ENCODE results near the gene EMB. TPM values are rescaled to one million over a fixed set of nuclear protein-coding genes. Genes with fewer than 3 reads are reported as not detected.

Gene EMB
- total and polyA plus RNA-seq, 2 of the 8 experiments (the other 6 are each of a cell fraction or from before 2014, with no cell fraction given): 29.3 to 48.4 TPM

- H3K23ac ChIP-seq (ENCODE audit: insufficient read length): no peak overlapping the region
- H3K4ac ChIP-seq (replicated peaks; ENCODE audit: insufficient read length, low read depth, low read length): no peak overlapping the region
- H2BK120ac ChIP-seq (replicated peaks; ENCODE audit: low read depth, low read length): no peak overlapping the region
- no peak overlapping the region for H3K4me3 ChIP-seq (ENCODE audit: extremely low read depth in 1 of 4, insufficient read depth in 2 of 4, low read depth in 3 of 4, low read length in 4 of 4)
- H4K20me1 ChIP-seq (replicated peaks in 1 of 2; ENCODE audit: control insufficient read depth in 1 of 2, insufficient read depth in 2 of 2, low read length in 2 of 2): no peaks in the 10 kb centered on the region
- no peak overlapping the region for H2BK12ac ChIP-seq (ENCODE audit: low read depth, low read length)
- H4K5ac ChIP-seq (ENCODE audit: insufficient read length, low read depth, low read length): no peak overlapping the region
- no peak overlapping the region for H2BK15ac ChIP-seq (ENCODE audit: low read length)
- H3K4me2 ChIP-seq (ENCODE audit: insufficient read depth in 1 of 2, low read depth in 2 of 2, low read length in 2 of 2): no peak overlapping the region
- no peak for FAIRE-seq
- H2BK5ac ChIP-seq (ENCODE audit: low read depth, low read length): no peak overlapping the region
- TF ChIP-seq KDM4A (IDR thresholded peaks at IDR 0.05; ENCODE audit: low read depth, low read length, severe bottlenecking): no peak
- no peak for TF ChIP-seq EGR1 (IDR thresholded peaks at IDR 0.05; ENCODE audit: borderline replicate concordance, low read depth, low read length)
- H3K18ac ChIP-seq (ENCODE audit: extremely low read depth, low read length): no peak overlapping the region
- H4K8ac ChIP-seq (ENCODE audit: extremely low read depth, insufficient read depth, low read length): no peak overlapping the region
- DNase-seq (ENCODE audit: low read depth in 1 of 2, low spot score in 2 of 2): no peak
- H3K23me2 ChIP-seq (ENCODE audit: low read depth, low read length): no peaks in the 10 kb centered on the region
- no peak overlapping the region for H2AFZ ChIP-seq (ENCODE audit: low read length)
- no peak overlapping the region for H3K14ac ChIP-seq (ENCODE audit: insufficient read length)
- H3K9ac ChIP-seq (replicated peaks in 1 of 4; ENCODE audit: extremely low read depth in 1 of 4, low read depth in 3 of 4, low read length in 3 of 4): no peak overlapping the region
- POLR2A ChIA-PET (ENCODE audit: partially characterized antibody): no interaction called here
- H3K27ac ChIP-seq (ENCODE audit: low read depth, low read length): no peak overlapping the region
- H2AK5ac ChIP-seq (ENCODE audit: low read depth, low read length): no peak overlapping the region
- no peaks in the 10 kb centered on the region for H3K79me1 ChIP-seq (ENCODE audit: low read depth, low read length)
- no peaks in the 10 kb centered on the region for H3K79me2 ChIP-seq (ENCODE audit: control insufficient read depth in 1 of 2, insufficient read depth in 2 of 2, low read length in 2 of 2)
- no peak overlapping the region for H4K91ac ChIP-seq (replicated peaks; ENCODE audit: insufficient read length, low read length)
- H3K56ac ChIP-seq (replicated peaks; ENCODE audit: insufficient read length, low read depth, low read length): no peak overlapping the region
- H3K36me3 ChIP-seq (ENCODE audit: control insufficient read depth in 2 of 4, insufficient read depth in 4 of 4, low read length in 3 of 4): peaks cover 0 to 2% (median 0%) of the 10 kb centered on the region in 4 experiments; a peak in 1 of 8 replicates
- H3K9me3 ChIP-seq (ENCODE audit: insufficient read depth in 2 of 2, low read depth in 1 of 2, low read length in 1 of 2): no peaks in the 10 kb centered on the region
- CTCF ChIA-PET (ENCODE audit: partially characterized antibody): no interaction called here
- H2BK20ac ChIP-seq (ENCODE audit: low read length): no peak overlapping the region
- WGBS, 2 experiments (ENCODE audit: extremely low coverage in 1 of 2, insufficient coverage in 1 of 2, insufficient read length in 1 of 2, insufficient replicate concordance in 2 of 2, low coverage in 1 of 2, low lambda C conversion rate in 2 of 2, missing lambda C conversion rate in 1 of 2): 95% methylated on average over 3 of the region's 3 CpGs; no CpG with 5 or more reads in 1 of the 2 experiments
- no peaks in the 10 kb centered on the region for H3K27me3 ChIP-seq (replicated peaks in 1 of 4; ENCODE audit: control insufficient read depth in 3 of 4, extremely low read depth in 1 of 4, insufficient read depth in 3 of 4, low read length in 3 of 4)
- no peaks in the 10 kb centered on the region for H3K4me1 ChIP-seq (replicated peaks in 1 of 4; ENCODE audit: control insufficient read depth in 3 of 4, insufficient read depth in 4 of 4, low read length in 3 of 4)
These were observed 39.8 kb downstream of the EMB start for GRCh38 chr5:50401336-50401735.

All from H1 (cell line).